Osteocyte (in vitro differentiated cells): ENCODE measurements around the gene GLT1D1. TPM values are rescaled to one million over a fixed set of nuclear protein-coding genes. Genes with fewer than 3 reads are reported as not detected.

Experiments
- DNase-seq: peaks from one replicate; pipeline ENCODE4 v3.0.0; 2021; ENCODE audit warnings: mixed read lengths; ENCODE audit not compliant: unreplicated experiment; ENCODE audit errors: extremely low spot score
- H3K27ac Mint-ChIP-seq: one replicate; pipeline ENCODE4 v1.8.0; 2021; ENCODE audit warnings: mild to moderate bottlenecking, mixed read lengths; ENCODE audit not compliant: unreplicated experiment
- H3K27me3 Mint-ChIP-seq: one replicate; pipeline ENCODE4 v1.8.0; 2021; ENCODE audit warnings: mixed read lengths; ENCODE audit not compliant: unreplicated experiment
- H3K36me3 Mint-ChIP-seq: one replicate; pipeline ENCODE4 v1.8.0; 2021; ENCODE audit warnings: mixed read lengths; ENCODE audit not compliant: unreplicated experiment
- H3K4me1 Mint-ChIP-seq: one replicate; pipeline ENCODE4 v1.8.0; 2021; ENCODE audit warnings: mixed read lengths; ENCODE audit not compliant: unreplicated experiment
- H3K4me3 Mint-ChIP-seq: one replicate; pipeline ENCODE4 v1.8.0; 2021; ENCODE audit warnings: mild to moderate bottlenecking, moderate library complexity, mixed read lengths; ENCODE audit not compliant: unreplicated experiment
- H3K9me3 Mint-ChIP-seq: one replicate; pipeline ENCODE4 v1.8.0; 2021; ENCODE audit warnings: mixed read lengths; ENCODE audit not compliant: unreplicated experiment
- total RNA-seq: library from RNA; stranded (reverse); gene quantifications from 2 replicates; pipeline ENCODE4 v1.2.1, GENCODE V29; 2021
- TF ChIP-seq, protein P1 (sequence below): fragments of 200-600 bp; sonication (generic); IDR thresholded peaks from 2 replicates; pipeline ENCODE4 v1.5.0; 2021; ENCODE audit warnings: antibody characterized with exemption, mild to moderate bottlenecking, moderate library complexity

Gene GLT1D1
- total RNA-seq, 1 donor from 2014 or later, result 0.11 TPM

DNA sequence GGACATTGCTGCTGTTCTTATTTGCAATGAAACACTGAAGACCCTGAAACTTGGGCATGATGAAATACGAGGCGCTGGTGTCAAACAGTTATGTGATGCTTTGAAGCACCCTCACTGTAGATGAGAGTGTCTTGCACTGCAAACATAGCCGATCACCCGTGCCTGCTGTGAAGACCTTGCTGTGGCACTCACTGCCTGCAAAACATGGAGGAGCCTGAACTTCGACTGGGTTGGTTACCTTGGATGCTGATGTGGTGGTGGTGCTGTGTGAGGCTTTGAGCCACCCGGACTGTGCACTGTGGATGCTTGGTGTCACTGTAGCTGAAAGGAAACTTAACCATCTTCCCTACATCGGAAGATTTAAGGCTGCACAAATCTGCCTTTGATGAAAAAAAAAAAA lies 162.9 kb downstream of the GLT1D1 start:
- Mint-ChIP-seq H3K9me3 (peaks cover 11% of the 10 kb centered on the region), H3K27ac (no peak overlapping the region), H3K27me3 (peaks cover 2% of the 10 kb centered on the region), H3K4me3 (no peak overlapping the region), H3K4me1 (no peaks in the 10 kb centered on the region), H3K36me3 (peaks cover 2% of the 10 kb centered on the region)
- DNase-seq, result no peak
- TF ChIP-seq, protein P1, sequence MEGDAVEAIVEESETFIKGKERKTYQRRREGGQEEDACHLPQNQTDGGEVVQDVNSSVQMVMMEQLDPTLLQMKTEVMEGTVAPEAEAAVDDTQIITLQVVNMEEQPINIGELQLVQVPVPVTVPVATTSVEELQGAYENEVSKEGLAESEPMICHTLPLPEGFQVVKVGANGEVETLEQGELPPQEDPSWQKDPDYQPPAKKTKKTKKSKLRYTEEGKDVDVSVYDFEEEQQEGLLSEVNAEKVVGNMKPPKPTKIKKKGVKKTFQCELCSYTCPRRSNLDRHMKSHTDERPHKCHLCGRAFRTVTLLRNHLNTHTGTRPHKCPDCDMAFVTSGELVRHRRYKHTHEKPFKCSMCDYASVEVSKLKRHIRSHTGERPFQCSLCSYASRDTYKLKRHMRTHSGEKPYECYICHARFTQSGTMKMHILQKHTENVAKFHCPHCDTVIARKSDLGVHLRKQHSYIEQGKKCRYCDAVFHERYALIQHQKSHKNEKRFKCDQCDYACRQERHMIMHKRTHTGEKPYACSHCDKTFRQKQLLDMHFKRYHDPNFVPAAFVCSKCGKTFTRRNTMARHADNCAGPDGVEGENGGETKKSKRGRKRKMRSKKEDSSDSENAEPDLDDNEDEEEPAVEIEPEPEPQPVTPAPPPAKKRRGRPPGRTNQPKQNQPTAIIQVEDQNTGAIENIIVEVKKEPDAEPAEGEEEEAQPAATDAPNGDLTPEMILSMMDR, result no peak

DNA sequence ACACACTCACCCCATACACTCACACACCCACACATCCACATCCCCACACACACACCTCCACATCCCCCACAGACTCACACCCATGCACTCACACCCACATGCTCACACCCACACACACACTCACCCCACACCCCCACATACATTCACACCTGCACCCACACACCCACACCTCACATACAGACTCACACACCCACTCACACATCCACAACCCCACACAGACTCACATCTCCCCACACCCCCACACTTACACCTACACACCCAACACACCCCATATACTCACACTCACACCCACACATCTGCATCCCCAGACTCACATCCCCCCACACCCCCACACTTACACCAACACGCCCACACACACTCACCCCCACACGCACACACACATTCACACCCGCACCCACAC lies 171.8 kb downstream of the GLT1D1 start:
- no peak for DNase-seq
- peaks cover 4% of the 10 kb centered on the region for H3K9me3 Mint-ChIP-seq
- H3K4me3 Mint-ChIP-seq, result no peak overlapping the region
- H3K36me3 Mint-ChIP-seq, result no peaks in the 10 kb centered on the region
- H3K27me3 Mint-ChIP-seq, result no peaks in the 10 kb centered on the region
- H3K4me1 Mint-ChIP-seq, result no peaks in the 10 kb centered on the region
- H3K27ac Mint-ChIP-seq, result no peak overlapping the region
- TF ChIP-seq, protein P1, result no peak

DNA sequence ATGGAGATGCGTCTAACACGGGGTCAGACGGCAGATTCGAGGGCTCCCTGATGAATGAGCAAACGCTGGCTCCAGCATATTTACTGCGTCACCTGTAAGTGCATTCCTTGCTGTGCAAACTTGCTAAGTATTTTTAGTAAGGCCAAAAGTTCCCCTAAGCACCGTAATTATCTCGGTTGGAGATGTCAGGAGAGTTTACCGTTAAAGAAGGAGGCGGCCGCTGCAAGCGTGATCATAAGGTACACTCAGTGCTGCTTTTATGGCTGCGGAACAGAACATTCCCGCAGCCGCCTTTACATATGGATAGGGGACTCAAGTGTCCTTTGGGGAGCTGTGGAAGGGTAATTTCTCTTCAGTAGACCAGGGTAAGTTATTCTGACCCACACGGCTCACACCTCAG lies 175.6 kb downstream of the GLT1D1 start:
- Mint-ChIP-seq H3K36me3 (no peaks in the 10 kb centered on the region), H3K27me3 (no peaks in the 10 kb centered on the region), H3K27ac (no peak overlapping the region), H3K4me1 (no peaks in the 10 kb centered on the region), H3K4me3 (no peak overlapping the region), H3K9me3 (no peaks in the 10 kb centered on the region)
- TF ChIP-seq, protein P1, result no peak
- DNase-seq, result no peak

Other genes with a start within 250 kb of the GLT1D1 start
- 29.3 and 34.3 TPM in 2 replicates for gene SLC15A4, start 29.5 kb upstream of the GLT1D1 start, total RNA-seq